ENCODE measurements around the gene AFF3.

DNA sequence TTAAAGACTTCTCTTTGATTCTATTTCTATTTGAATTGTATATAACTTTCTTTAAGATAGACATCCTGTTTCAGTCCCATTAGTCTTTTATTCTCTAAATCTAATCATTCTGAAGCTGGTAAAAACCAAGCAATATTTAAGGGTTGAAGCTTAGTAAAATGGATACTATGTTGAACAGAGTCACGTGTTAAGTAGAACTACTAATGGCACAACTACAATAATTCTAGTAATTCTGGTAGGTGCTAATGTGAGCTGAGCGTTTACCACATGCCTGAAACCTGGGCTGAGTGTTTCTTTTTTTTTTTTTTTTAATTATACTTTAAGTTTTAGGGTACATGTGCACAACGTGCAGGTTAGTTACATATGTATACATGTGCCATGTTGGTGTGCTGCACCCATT is 8.9 kb upstream of the AFF3 start:
- TF ChIP-seq, protein P1, sequence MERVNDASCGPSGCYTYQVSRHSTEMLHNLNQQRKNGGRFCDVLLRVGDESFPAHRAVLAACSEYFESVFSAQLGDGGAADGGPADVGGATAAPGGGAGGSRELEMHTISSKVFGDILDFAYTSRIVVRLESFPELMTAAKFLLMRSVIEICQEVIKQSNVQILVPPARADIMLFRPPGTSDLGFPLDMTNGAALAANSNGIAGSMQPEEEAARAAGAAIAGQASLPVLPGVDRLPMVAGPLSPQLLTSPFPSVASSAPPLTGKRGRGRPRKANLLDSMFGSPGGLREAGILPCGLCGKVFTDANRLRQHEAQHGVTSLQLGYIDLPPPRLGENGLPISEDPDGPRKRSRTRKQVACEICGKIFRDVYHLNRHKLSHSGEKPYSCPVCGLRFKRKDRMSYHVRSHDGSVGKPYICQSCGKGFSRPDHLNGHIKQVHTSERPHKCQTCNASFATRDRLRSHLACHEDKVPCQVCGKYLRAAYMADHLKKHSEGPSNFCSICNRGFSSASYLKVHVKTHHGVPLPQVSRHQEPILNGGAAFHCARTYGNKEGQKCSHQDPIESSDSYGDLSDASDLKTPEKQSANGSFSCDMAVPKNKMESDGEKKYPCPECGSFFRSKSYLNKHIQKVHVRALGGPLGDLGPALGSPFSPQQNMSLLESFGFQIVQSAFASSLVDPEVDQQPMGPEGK (CRISPR knock-in tag; IDR thresholded peaks at IDR 0.05; ENCODE audit: borderline replicate concordance) = no peak
- no peak for TF ChIP-seq ZNF70 (CRISPR knock-in tag; IDR thresholded peaks at IDR 0.05)
- no peak for TF ChIP-seq TOX (CRISPR knock-in tag; IDR thresholded peaks at IDR 0.05; ENCODE audit: borderline replicate concordance)
- no peak for TF ChIP-seq SNAI2 (CRISPR knock-in tag; IDR thresholded peaks at IDR 0.05)

All from SK-N-SH treated with all-trans-retinoic acid at 6 μM for 48 hours (cell line).